Measurements from ENCODE around the gene IGFBPL1. TPM values are rescaled to one million over a fixed set of nuclear protein-coding genes. Genes with fewer than 3 reads are reported as not detected.
"Not testable (repeated sequence)": the region's sequence is repeated elsewhere in the genome, so short reads cannot be mapped to it uniquely, and the experiment has no call there.

IGFBPL1 gene
- polyA plus RNA-seq, 1 donor: 3.8 TPM

GRCh38 chr9:38380872-38381534, 43.3 kb downstream of the IGFBPL1 start:
- Histone ChIP-seq H3K9me3 (ENCODE audit: control insufficient read depth, low read depth, low read length) (peaks cover 10% of the 10 kb centered on the region), H3K4me3 (ENCODE audit: low read length) (no peak overlapping the region), H3K27ac (ENCODE audit: low read length) (peak overlapping the region; percentile 88), H3K27me3 (ENCODE audit: control insufficient read depth, insufficient read depth, low read length) (no peaks in the 10 kb centered on the region), H3K4me1 (ENCODE audit: control insufficient read depth, insufficient read depth, low read length) (peaks cover 80% of the 10 kb centered on the region), H3K36me3 (ENCODE audit: control insufficient read depth, insufficient read depth, low read length) (no peaks in the 10 kb centered on the region)
- peak; percentile 89 to 95 for DNase-seq
- WGBS (ENCODE audit: insufficient coverage, low lambda C conversion rate): 20% methylated on average over 1 of the region's 8 CpGs

- Histone ChIP-seq H3K27ac (ENCODE audit: low read length) (peak overlapping the region; percentile 88), H3K4me1 (ENCODE audit: control insufficient read depth, insufficient read depth, low read length) (peaks cover 80% of the 10 kb centered on the region), H3K36me3 (ENCODE audit: control insufficient read depth, insufficient read depth, low read length) (no peaks in the 10 kb centered on the region), H3K27me3 (ENCODE audit: control insufficient read depth, insufficient read depth, low read length) (no peaks in the 10 kb centered on the region), H3K9me3 (ENCODE audit: control insufficient read depth, low read depth, low read length) (peaks cover 10% of the 10 kb centered on the region), H3K4me3 (ENCODE audit: low read length) (no peak overlapping the region)
- DNase-seq: no peak
- 40% methylated on average over 1 of the region's 6 CpGs for WGBS (ENCODE audit: insufficient coverage, low lambda C conversion rate)
These were observed 43.9 kb downstream of the IGFBPL1 start for GRCh38 chr9:38380230-38380871.

GRCh38 chr9:38377336-38378083, 46.7 kb downstream of the IGFBPL1 start:
- H3K36me3 ChIP-seq (ENCODE audit: control insufficient read depth, insufficient read depth, low read length); H3K4me3 ChIP-seq (ENCODE audit: low read length); DNase-seq; H3K27me3 ChIP-seq (ENCODE audit: control insufficient read depth, insufficient read depth, low read length); H3K27ac ChIP-seq (ENCODE audit: low read length); H3K9me3 ChIP-seq (ENCODE audit: control insufficient read depth, low read depth, low read length): not testable (repeated sequence)
- no CpG with 5 or more reads among the region's 42 CpGs for WGBS (ENCODE audit: insufficient coverage, low lambda C conversion rate)
- H3K4me1 ChIP-seq (ENCODE audit: control insufficient read depth, insufficient read depth, low read length): peaks cover 72% of the 10 kb centered on the region

- Histone ChIP-seq H3K4me3 (ENCODE audit: low read length) (no peak overlapping the region), H3K9me3 (ENCODE audit: control insufficient read depth, low read depth, low read length) (peaks cover 3% of the 10 kb centered on the region), H3K27me3 (ENCODE audit: control insufficient read depth, insufficient read depth, low read length) (no peaks in the 10 kb centered on the region), H3K27ac (ENCODE audit: low read length) (peak overlapping the region; percentile 66), H3K4me1 (ENCODE audit: control insufficient read depth, insufficient read depth, low read length) (peaks cover 66% of the 10 kb centered on the region), H3K36me3 (ENCODE audit: control insufficient read depth, insufficient read depth, low read length) (no peaks in the 10 kb centered on the region)
- DNase-seq: peak in 1 of 2 donors; percentile 53
- 80% methylated on average over 1 of the region's 9 CpGs for WGBS (ENCODE audit: insufficient coverage, low lambda C conversion rate)
These were observed 48.1 kb downstream of the IGFBPL1 start for GRCh38 chr9:38376021-38376670.

DNA sequence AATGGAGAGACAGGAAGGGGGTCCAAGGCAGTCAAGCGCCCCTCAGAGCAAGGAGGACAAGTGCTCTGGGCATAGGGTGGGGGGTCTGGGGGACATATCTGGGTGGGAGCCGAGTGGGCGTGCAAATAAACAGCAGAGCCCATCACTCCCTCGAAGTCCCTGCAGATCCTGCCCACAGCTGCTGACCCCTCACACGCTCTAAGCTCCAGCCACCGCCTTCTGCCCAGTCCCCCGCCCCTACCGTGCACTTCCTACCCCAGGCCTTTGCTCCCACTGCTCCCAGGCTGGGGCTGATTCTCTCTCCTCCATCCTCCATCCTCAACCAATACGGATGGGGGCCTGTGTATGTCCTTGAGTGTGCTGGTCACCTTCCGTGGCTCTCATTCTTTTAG, 48.7 kb downstream of the IGFBPL1 start:
- H3K4me1 ChIP-seq (ENCODE audit: control insufficient read depth, insufficient read depth, low read length): peaks cover 62% of the 10 kb centered on the region
- DNase-seq: no peak
- peak overlapping the region; percentile 66 for H3K27ac ChIP-seq (ENCODE audit: low read length)
- H3K9me3 ChIP-seq (ENCODE audit: control insufficient read depth, low read depth, low read length): peaks cover 3% of the 10 kb centered on the region
- H3K27me3 ChIP-seq (ENCODE audit: control insufficient read depth, insufficient read depth, low read length): no peaks in the 10 kb centered on the region
- H3K36me3 ChIP-seq (ENCODE audit: control insufficient read depth, insufficient read depth, low read length): no peaks in the 10 kb centered on the region
- WGBS (ENCODE audit: insufficient coverage, low lambda C conversion rate): 80% methylated on average over 1 of the region's 10 CpGs
- H3K4me3 ChIP-seq (ENCODE audit: low read length): no peak overlapping the region

DNA sequence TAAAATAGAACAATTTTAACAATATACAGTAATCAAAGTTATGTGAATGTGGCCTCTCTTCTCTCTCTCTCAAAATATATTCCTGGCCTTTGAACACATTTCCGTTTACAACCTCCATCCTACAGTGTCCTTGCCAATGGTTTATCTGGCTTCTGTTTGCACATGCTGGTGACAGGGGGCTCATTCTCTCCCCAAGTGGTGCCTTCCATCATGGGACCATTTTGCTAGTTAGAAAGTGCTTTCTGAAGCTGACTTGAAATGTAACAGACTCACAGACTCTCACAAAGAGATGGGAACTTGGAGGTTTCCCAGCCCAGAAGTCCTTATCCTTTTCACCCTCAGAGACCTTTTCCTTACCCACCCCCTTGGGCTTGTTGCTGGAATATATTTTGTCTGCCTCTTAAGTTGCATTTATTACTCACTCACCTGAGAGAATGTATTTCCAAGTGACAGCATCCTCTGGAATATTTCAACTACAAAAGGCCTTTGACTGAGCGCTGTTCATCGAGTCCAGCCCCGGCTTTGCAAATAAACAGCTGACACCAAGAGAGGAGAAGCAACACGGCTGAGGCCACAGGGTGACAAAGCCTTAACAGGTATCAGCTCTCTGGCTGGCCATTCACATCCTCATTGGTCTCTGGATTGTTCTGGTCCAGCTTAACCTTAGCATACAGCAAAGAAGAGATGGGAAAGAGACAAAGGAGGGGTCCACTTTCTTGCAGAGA, 49.2 kb downstream of the IGFBPL1 start:
- Histone ChIP-seq H3K4me3 (ENCODE audit: low read length) (no peak overlapping the region), H3K27me3 (ENCODE audit: control insufficient read depth, insufficient read depth, low read length) (no peaks in the 10 kb centered on the region), H3K27ac (ENCODE audit: low read length) (peak overlapping the region; percentile 66), H3K4me1 (ENCODE audit: control insufficient read depth, insufficient read depth, low read length) (peaks cover 56% of the 10 kb centered on the region), H3K36me3 (ENCODE audit: control insufficient read depth, insufficient read depth, low read length) (no peaks in the 10 kb centered on the region), H3K9me3 (ENCODE audit: control insufficient read depth, low read depth, low read length) (peaks cover 3% of the 10 kb centered on the region)
- peak in 1 of 2 donors; percentile 52 for DNase-seq
- WGBS (ENCODE audit: insufficient coverage, low lambda C conversion rate): no CpG with 5 or more reads among the region's 5 CpGs

DNA sequence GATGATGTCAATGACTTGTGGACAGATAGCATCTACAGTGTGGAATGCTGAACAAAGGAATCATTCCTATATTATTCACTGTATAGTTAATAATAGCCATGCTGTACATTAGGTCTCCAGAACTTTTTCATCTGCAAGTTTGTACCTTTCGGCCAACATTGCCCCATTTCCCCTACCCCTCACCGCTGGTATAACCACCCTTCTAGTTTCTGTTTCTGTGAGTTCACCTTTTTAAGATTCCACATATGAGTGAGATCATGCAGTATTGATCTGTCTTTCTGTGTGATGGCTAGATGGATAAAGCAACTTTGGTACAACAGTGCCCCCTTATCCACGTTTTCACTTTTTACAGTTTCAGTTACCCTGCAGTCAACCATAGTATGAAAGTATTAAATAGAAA, 50.6 kb downstream of the IGFBPL1 start:
- Histone ChIP-seq H3K4me1 (ENCODE audit: control insufficient read depth, insufficient read depth, low read length) (peaks cover 43% of the 10 kb centered on the region), H3K27ac (ENCODE audit: low read length) (no peak overlapping the region), H3K4me3 (ENCODE audit: low read length) (no peak overlapping the region), H3K9me3 (ENCODE audit: control insufficient read depth, low read depth, low read length) (peaks cover 3% of the 10 kb centered on the region), H3K27me3 (ENCODE audit: control insufficient read depth, insufficient read depth, low read length) (no peaks in the 10 kb centered on the region), H3K36me3 (ENCODE audit: control insufficient read depth, insufficient read depth, low read length) (no peaks in the 10 kb centered on the region)
- WGBS (ENCODE audit: insufficient coverage, low lambda C conversion rate): 93% methylated on average over 2 of the region's 3 CpGs
- no peak for DNase-seq

DNA sequence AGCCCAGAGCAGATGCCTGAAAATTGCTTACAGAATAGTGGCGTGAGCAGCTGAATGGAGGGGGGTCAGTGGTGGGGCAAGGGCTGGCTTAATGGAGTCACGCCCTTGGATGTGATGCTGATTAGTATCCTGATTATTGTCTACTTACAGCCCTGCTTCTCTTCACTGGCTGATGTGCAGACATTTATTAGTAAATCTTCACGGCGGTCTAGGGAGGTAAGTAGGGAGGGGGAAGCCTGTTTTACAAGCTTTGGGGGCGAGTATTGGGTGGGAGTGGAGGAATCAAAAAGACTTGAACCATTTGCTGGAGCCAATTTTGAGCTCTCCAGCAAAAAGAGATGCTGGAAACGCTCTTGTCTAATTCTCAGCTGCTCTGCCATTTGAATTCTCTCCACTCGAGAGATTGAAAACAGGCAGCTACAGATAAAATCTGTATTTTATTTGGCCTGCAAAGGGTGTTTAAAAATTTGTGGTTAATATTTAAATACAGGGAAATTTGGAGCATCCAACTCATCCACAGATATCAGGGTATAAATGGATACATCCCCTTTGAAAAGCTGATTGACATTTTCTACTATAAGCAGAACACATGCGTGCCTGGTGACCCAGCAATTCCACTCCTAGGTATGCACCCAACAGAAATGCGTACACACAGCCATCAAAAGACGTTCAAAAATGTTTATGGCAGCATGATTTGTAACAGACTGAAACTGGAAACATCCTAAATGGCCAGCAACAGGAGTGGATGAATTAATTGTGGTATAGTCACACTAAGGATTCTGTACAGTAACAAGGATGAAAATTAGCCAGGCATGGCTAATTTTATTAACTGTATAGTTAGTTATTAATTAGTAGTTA, 51.3 kb downstream of the IGFBPL1 start:
- Histone ChIP-seq H3K27me3 (ENCODE audit: control insufficient read depth, insufficient read depth, low read length) (no peaks in the 10 kb centered on the region), H3K4me1 (ENCODE audit: control insufficient read depth, insufficient read depth, low read length) (peaks cover 42% of the 10 kb centered on the region), H3K27ac (ENCODE audit: low read length) (no peak overlapping the region), H3K9me3 (ENCODE audit: control insufficient read depth, low read depth, low read length) (peaks cover 3% of the 10 kb centered on the region), H3K4me3 (ENCODE audit: low read length) (no peak overlapping the region), H3K36me3 (ENCODE audit: control insufficient read depth, insufficient read depth, low read length) (no peaks in the 10 kb centered on the region)
- 83% methylated on average over 4 of the region's 10 CpGs for WGBS (ENCODE audit: insufficient coverage, low lambda C conversion rate)
- DNase-seq: no peak

DNA sequence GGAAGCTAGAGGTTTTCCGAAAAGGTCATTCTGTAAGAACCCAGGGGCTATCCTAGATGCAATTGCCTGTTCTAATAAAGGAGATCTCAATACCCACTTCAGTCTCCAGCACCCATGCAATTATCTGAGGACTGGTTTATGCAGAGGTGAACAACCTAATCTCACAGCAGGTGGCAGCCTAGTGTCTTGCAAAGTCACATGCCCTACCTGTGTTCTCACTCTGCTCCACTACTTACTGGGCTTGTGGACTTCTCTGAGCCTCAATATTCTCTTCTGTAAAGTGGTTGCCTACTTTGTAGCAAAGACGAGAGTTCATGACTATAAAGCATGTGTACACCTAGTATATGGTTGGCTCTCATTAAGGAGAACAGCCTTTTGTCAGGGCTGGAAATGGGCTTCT, 52.8 kb downstream of the IGFBPL1 start:
- Histone ChIP-seq H3K4me1 (ENCODE audit: control insufficient read depth, insufficient read depth, low read length) (peaks cover 35% of the 10 kb centered on the region), H3K9me3 (ENCODE audit: control insufficient read depth, low read depth, low read length) (no peaks in the 10 kb centered on the region), H3K36me3 (ENCODE audit: control insufficient read depth, insufficient read depth, low read length) (no peaks in the 10 kb centered on the region), H3K27ac (ENCODE audit: low read length) (no peak overlapping the region), H3K27me3 (ENCODE audit: control insufficient read depth, insufficient read depth, low read length) (no peaks in the 10 kb centered on the region), H3K4me3 (ENCODE audit: low read length) (no peak overlapping the region)
- no CpG with 5 or more reads among the region's 2 CpGs for WGBS (ENCODE audit: insufficient coverage, low lambda C conversion rate)
- DNase-seq: peak; percentile 66 to 71

All from large intestine (tissue), 3 donors.